SJCRH30 (cell line): ENCODE measurements around the gene TMEM147. TPM values are rescaled to one million over a fixed set of nuclear protein-coding genes. Genes with fewer than 3 reads are reported as not detected.
"Not testable (repeated sequence)": the region's sequence is repeated elsewhere in the genome, so short reads cannot be mapped to it uniquely, and the experiment has no call there.

Source experiments
- DNase-seq, 2 experiments: peaks; one replicate each; pipeline ENCODE4 v3.0.0-alpha.2; 2015 to 2020
- H3K27ac ChIP-seq: fragments of 250-450 bp; sonication (Bioruptor Pico); 2 replicates; pipeline ENCODE4 v1.5.1; 2020; ENCODE audit warnings: mild to moderate bottlenecking, moderate library complexity
- H3K27me3 ChIP-seq: fragments of 250-450 bp; sonication (Bioruptor Pico); 2 replicates; pipeline ENCODE4 v1.5.1; 2020; ENCODE audit warnings: mild to moderate bottlenecking, moderate library complexity
- H3K36me3 ChIP-seq: fragments of 250-450 bp; sonication (Bioruptor Pico); 2 replicates; pipeline ENCODE4 v1.5.1; 2020; ENCODE audit warnings: mild to moderate bottlenecking, moderate library complexity
- H3K4me1 ChIP-seq: fragments of 250-450 bp; sonication (Bioruptor Pico); 2 replicates; pipeline ENCODE4 v1.5.1; 2020; ENCODE audit warnings: mild to moderate bottlenecking, moderate library complexity
- H3K4me3 ChIP-seq: fragments of 250-450 bp; sonication (Bioruptor Pico); 2 replicates; pipeline ENCODE4 v1.5.1; 2020; ENCODE audit warnings: mild to moderate bottlenecking, moderate library complexity
- H3K9me3 ChIP-seq: fragments of 250-450 bp; sonication (Bioruptor Pico); replicated peaks from 2 replicates; pipeline ENCODE4 v1.5.1; 2020; ENCODE audit warnings: mild to moderate bottlenecking, moderate library complexity
- total RNA-seq: library from RNA; depleted of rRNA; stranded (reverse); fragments of >200 nt; shearing (Covaris generic); gene quantifications from 2 replicates; pipeline ENCODE4 v1.2.3, GENCODE V29; 2014; rRNA removed

Gene TMEM147
- total RNA-seq, 1 experiment from 2014 or later, result 110 TPM

DNA sequence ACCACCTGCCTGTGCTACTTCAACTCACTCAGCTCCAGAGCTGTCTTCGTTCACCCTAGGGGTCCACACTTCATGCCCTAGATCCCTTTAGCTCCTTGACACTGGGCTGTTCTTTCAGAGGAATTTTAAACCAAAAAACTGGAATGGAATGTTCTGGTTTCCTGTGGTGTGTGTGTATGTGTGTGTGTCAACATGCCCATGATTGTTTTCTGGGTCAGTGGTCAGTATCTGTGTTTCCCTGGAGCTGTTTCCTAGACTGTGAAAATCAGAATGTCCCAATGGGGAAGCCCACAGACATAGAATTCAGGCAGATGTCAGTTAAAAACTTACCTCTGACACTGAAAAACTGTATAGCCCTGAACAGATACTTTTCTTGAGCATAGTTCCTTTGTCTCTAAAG, 41.9 kb downstream of the TMEM147 start:
- Histone ChIP-seq H3K4me1 (no peaks in the 10 kb centered on the region), H3K9me3 (no peaks in the 10 kb centered on the region), H3K27me3 (no peaks in the 10 kb centered on the region), H3K4me3 (no peak overlapping the region), H3K36me3 (no peaks in the 10 kb centered on the region), H3K27ac (no peak overlapping the region)
- no peak for DNase-seq

DNA sequence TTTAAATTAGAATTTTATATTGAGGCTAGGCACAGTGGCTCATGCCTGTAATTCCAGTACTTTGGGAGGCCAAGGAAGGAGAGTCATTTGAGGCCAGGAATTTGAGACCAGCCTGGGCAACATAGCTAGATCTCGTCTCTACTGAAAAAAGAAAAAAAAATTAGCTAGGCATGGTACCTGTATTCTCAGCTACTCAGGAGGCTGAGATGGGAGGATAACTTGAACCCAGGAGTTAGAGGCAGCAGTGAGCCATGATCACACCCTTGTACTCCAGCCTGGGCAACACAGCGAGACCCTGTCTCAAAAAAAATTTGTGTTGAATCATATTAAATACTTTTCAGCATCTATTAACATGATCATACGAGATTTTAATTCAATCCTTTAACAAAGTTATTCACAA, 45.4 kb downstream of the TMEM147 start:
- no peaks in the 10 kb centered on the region for H3K4me1 ChIP-seq
- H3K36me3 ChIP-seq, result no peaks in the 10 kb centered on the region
- DNase-seq, result no peak
- H3K27ac ChIP-seq, result no peak overlapping the region
- no peaks in the 10 kb centered on the region for H3K27me3 ChIP-seq
- H3K9me3 ChIP-seq, result no peaks in the 10 kb centered on the region
- H3K4me3 ChIP-seq, result no peak overlapping the region

DNA sequence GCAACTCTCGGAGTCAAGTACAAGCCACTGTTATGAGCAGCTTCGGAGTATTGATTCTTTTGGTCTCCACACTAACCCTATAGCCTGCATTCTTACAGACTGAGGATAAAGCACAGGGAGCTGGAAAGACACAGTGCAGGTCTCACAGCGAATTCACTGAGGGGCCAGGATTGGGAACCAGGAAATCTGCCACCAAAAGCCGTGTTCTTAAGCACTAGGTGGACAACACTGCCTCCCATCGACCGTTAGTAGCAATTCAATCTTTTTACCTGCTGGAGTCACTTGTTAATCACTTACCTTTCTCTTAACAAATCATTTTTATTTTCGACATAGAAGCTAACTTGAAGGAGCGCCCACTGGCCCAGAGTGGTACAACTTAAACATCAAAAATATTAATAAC, 46.8 kb downstream of the TMEM147 start:
- Histone ChIP-seq H3K27ac (no peak overlapping the region), H3K4me1 (no peaks in the 10 kb centered on the region), H3K36me3 (no peaks in the 10 kb centered on the region), H3K4me3 (no peak overlapping the region), H3K9me3 (no peaks in the 10 kb centered on the region), H3K27me3 (no peaks in the 10 kb centered on the region)
- DNase-seq, result peak in 1 of 2 experiments; percentile 24

DNA sequence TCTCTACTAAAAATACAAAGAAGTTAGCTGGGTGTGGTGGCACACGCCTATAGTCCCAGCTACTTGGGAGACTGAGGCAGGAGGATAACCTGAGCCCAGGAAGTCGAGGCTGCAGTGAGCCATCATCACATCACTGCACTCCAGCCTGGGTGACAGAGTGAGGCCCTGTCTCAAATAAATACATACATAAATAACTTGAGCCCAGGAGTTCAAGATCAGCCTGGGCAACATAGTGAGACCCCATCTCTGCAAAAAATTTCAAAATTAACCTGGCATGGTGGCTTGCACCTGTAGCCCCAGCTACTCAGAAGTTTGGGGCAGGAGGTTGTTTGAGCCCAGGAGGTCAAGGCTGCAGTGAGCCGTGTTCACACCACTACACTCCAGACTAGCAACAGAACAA, 49.6 kb downstream of the TMEM147 start:
- not testable (repeated sequence) for DNase-seq, H3K27ac ChIP-seq, H3K36me3 ChIP-seq, H3K9me3 ChIP-seq, H3K4me1 ChIP-seq, H3K27me3 ChIP-seq, H3K4me3 ChIP-seq

DNA sequence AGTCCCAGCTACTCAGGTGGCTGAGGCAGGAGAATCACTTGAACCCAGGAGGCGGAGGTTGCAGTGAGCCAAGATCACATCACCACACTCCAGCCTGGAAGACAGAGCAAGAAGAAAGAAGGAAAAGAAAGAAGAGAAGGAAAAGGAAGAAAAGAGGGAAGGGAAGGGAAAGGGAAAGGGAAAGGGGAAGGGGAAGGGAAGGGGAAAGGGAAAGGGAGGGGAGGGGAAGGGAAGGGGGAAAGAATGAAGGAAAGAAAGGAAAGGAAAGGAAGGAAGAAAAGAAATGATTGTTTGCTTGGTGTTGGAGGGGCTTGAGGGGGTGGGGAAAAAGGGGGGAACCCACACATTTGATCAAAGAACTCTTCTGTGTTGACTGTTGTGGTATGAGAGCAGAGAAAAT, 50.5 kb downstream of the TMEM147 start:
- Histone ChIP-seq H3K9me3 (no peaks in the 10 kb centered on the region), H3K4me3 (no peak overlapping the region), H3K27me3 (0 out of 2 replicates have a peak, but pooled peaks cover 4% of the 10 kb centered on the region), H3K27ac (no peak overlapping the region), H3K4me1 (no peaks in the 10 kb centered on the region), H3K36me3 (no peaks in the 10 kb centered on the region)
- DNase-seq, result no peak

DNA sequence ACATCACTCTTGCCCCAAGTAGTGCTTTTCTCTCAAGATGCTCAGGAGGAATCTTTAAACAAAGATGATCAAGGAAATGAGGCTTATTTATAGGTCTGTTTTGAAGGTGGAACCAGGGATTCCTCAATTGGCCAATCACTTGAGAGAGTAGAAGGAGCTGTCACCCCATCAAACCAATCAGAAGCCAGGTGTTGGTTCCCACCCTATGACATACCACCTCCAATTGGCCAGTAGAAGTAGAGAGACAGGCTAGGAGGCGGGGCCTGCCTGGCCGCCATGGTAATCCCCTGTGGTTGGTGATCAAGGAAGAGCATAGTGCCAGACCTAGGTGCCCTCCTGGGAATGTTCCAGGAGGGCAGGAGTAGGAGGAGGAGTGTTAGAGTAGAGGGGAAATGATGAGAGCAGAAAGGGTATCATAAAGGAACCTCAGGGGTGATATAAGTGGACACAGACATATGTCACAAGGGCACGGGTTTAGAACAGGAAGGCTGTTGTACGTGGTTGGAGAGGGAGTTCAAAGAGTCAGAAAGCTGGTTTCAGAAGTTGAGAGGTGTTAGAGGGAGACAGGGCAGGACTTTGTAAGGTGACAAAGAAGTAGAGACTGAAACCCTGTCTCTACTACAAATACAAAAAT, 51.1 kb downstream of the TMEM147 start:
- DNase-seq, result peak; percentile 42 to 67

More for the DNA sequence above, 51.1 kb downstream of the TMEM147 start:
- Histone ChIP-seq H3K36me3 (no peaks in the 10 kb centered on the region), H3K4me1 (no peaks in the 10 kb centered on the region), H3K27me3 (0 out of 2 replicates have a peak, but pooled peaks cover 4% of the 10 kb centered on the region), H3K27ac (no peak overlapping the region), H3K4me3 (no peak overlapping the region), H3K9me3 (no peaks in the 10 kb centered on the region)

Other genes starting within 250 kb of the TMEM147 start
- 0.04 TPM in 1 of 2 replicates, not detected in the other for gene CD22, start 216.4 kb upstream of the TMEM147 start, total RNA-seq
- not detected in 2 replicates for gene FFAR1, start 197.7 kb upstream of the TMEM147 start, total RNA-seq
- not detected in 2 replicates for gene FFAR3, start 187.2 kb upstream of the TMEM147 start, total RNA-seq
- not detected in 2 replicates for gene GPR42, start 174.6 kb upstream of the TMEM147 start, total RNA-seq
- not detected in 2 replicates for gene FFAR2, start 97.4 kb upstream of the TMEM147 start, total RNA-seq
- not detected in 2 replicates for gene KRTDAP, start 55.2 kb upstream of the TMEM147 start, total RNA-seq
- not detected in 2 replicates for gene DMKN, start 32.0 kb upstream of the TMEM147 start, total RNA-seq
- not detected in 2 replicates for gene SBSN, start 17.3 kb upstream of the TMEM147 start, total RNA-seq
- not detected in 2 replicates for gene GAPDHS, start 12.2 kb upstream of the TMEM147 start, total RNA-seq
- gene ATP4A, start 18.0 kb downstream of the TMEM147 start, total RNA-seq, result 0.14 TPM in 1 of 2 replicates, not detected in the other
- not detected in 2 replicates for gene PMIS2, start 40.5 kb downstream of the TMEM147 start, total RNA-seq
- 17.2 and 22.7 TPM in 2 replicates for gene HAUS5, start 67.1 kb downstream of the TMEM147 start, total RNA-seq
- 69.9 and 71.3 TPM in 2 replicates for gene RBM42, start 83.4 kb downstream of the TMEM147 start, total RNA-seq
- 2.4 and 4.1 TPM in 2 replicates for gene ETV2, start 96.1 kb downstream of the TMEM147 start, total RNA-seq
- gene COX6B1, start 102.7 kb downstream of the TMEM147 start, total RNA-seq, result 436 and 590 TPM in 2 replicates
- gene UPK1A, start 120.9 kb downstream of the TMEM147 start, total RNA-seq, result not detected in 2 replicates
- not detected in 2 replicates for gene ZBTB32, start 158.9 kb downstream of the TMEM147 start, total RNA-seq
- gene KMT2B, start 172.4 kb downstream of the TMEM147 start, total RNA-seq, result 13.1 and 15.1 TPM in 2 replicates
- gene IGFLR1, start 196.8 kb downstream of the TMEM147 start, total RNA-seq, result 4.3 and 10.3 TPM in 2 replicates
- gene U2AF1L4, start 199.8 kb downstream of the TMEM147 start, total RNA-seq, result 9.7 and 11.4 TPM in 2 replicates
- gene PSENEN, start 200.0 kb downstream of the TMEM147 start, total RNA-seq, result 37.7 and 47.2 TPM in 2 replicates
- 4.9 and 6.1 TPM in 2 replicates for gene LIN37, start 202.9 kb downstream of the TMEM147 start, total RNA-seq
- not detected in 2 replicates for gene HSPB6, start 211.4 kb downstream of the TMEM147 start, total RNA-seq
- 10.0 and 11.1 TPM in 2 replicates for gene PROSER3, start 212.6 kb downstream of the TMEM147 start, total RNA-seq
- 8.9 and 10.5 TPM in 2 replicates for gene ARHGAP33, start 229.9 kb downstream of the TMEM147 start, total RNA-seq